ENCODE data around the gene VGLL4. TPM values are rescaled to one million over a fixed set of nuclear protein-coding genes. Genes with fewer than 3 reads are reported as not detected.
A peak's percentile ranks its signal among the peaks of the same experiment; 100 is the strongest.

The VGLL4 gene
- total RNA-seq, 2 donors from 2014 or later = 50.3 to 78.7 TPM

- intact Hi-C loops (cut with DNase I) = loop anchor here in 1 of 2 donors (10.0 kb wide), 1 partner anchor 84 kb away; the partner anchor contains the start of gene VGLL4
These were observed 83.0 kb downstream of the VGLL4 start for GRCh38 chr3:11560746-11561145.

GRCh38 chr3:11559816-11560633 lies 83.7 kb downstream of the VGLL4 start:
- peak; percentile 77 for DNase-seq (ENCODE audit: low spot score)
- intact Hi-C loops (cut with DNase I) = loop anchor here in 1 of 2 donors (10.0 kb wide), 1 partner anchor 85 kb away; the partner anchor contains the start of gene VGLL4

More at GRCh38 chr3:11560746-11561145, 83.0 kb downstream of the VGLL4 start:
- DNase-seq (ENCODE audit: low spot score) = peak; percentile 76

- intact Hi-C loops (cut with DNase I) = no loop called here
- DNase-seq (ENCODE audit: low spot score) = peak; percentile 75
These were observed 84.5 kb downstream of the VGLL4 start for GRCh38 chr3:11558918-11559815.

- DNase-seq (ENCODE audit: low spot score) = peak; percentile 79
- intact Hi-C loops (cut with DNase I) = no loop called here
These were observed 85.3 kb downstream of the VGLL4 start for GRCh38 chr3:11558411-11558903.

- intact Hi-C loops (cut with DNase I) = no loop called here
- DNase-seq (ENCODE audit: low spot score) = peak; percentile 85
These were observed 85.7 kb downstream of the VGLL4 start for GRCh38 chr3:11558002-11558401.

GRCh38 chr3:11556851-11557644 lies 86.7 kb downstream of the VGLL4 start:
- DNase-seq (ENCODE audit: low spot score) = peak; percentile 88
- intact Hi-C loops (cut with DNase I) = no loop called here

GRCh38 chr3:11555881-11556633 lies 87.7 kb downstream of the VGLL4 start:
- intact Hi-C loops (cut with DNase I) = no loop called here

GRCh38 chr3:11555211-11555782 lies 88.4 kb downstream of the VGLL4 start:
- intact Hi-C loops (cut with DNase I) = no loop called here
- DNase-seq (ENCODE audit: low spot score) = peak; percentile 76

More at GRCh38 chr3:11555881-11556633, 87.7 kb downstream of the VGLL4 start:
- peak; percentile 72 for DNase-seq (ENCODE audit: low spot score)

GRCh38 chr3:11554666-11555065 lies 89.0 kb downstream of the VGLL4 start:
- intact Hi-C loops (cut with DNase I) = no loop called here
- DNase-seq (ENCODE audit: low spot score) = peak; percentile 78

GRCh38 chr3:11554236-11554610 lies 89.5 kb downstream of the VGLL4 start:
- peak; percentile 43 for DNase-seq (ENCODE audit: low spot score)
- intact Hi-C loops (cut with DNase I) = no loop called here

- intact Hi-C loops (cut with DNase I) = no loop called here
- peak; percentile 84 for DNase-seq (ENCODE audit: low spot score)
These were observed 90.1 kb downstream of the VGLL4 start for GRCh38 chr3:11553436-11554235.

- peak; percentile 68 for DNase-seq (ENCODE audit: low spot score)
- intact Hi-C loops (cut with DNase I) = no loop called here
These were observed 91.1 kb downstream of the VGLL4 start for GRCh38 chr3:11552289-11553264.

- intact Hi-C loops (cut with DNase I) = no loop called here
- peak; percentile 83 for DNase-seq (ENCODE audit: low spot score)
These were observed 92.7 kb downstream of the VGLL4 start for GRCh38 chr3:11551036-11551435.

- DNase-seq (ENCODE audit: low spot score) = no peak
- intact Hi-C loops (cut with DNase I) = no loop called here
These were observed 94.1 kb downstream of the VGLL4 start for GRCh38 chr3:11549580-11550140.

- DNase-seq (ENCODE audit: low spot score) = peak; percentile 56
These were observed 95.0 kb downstream of the VGLL4 start for GRCh38 chr3:11548721-11549131.

GRCh38 chr3:11547498-11547897 lies 96.2 kb downstream of the VGLL4 start:
- intact Hi-C loops (cut with DNase I) = no loop called here
- no peak for DNase-seq (ENCODE audit: low spot score)

More at GRCh38 chr3:11548721-11549131, 95.0 kb downstream of the VGLL4 start:
- intact Hi-C loops (cut with DNase I) = no loop called here

Data from posterior vena cava (tissue), 2 donors.